HK-2 (cell line): ENCODE data around the gene TMEM190.

ENCODE experiments used
- DNase-seq: peaks from one replicate; pipeline ENCODE4 v3.0.0-alpha.2; 2018; ENCODE audit not compliant: unreplicated experiment

TMEM190 gene

GRCh38 chr19:55352040-55352439 lies 24.6 kb upstream of the TMEM190 start:
- DNase-seq, result no peak

DNA sequence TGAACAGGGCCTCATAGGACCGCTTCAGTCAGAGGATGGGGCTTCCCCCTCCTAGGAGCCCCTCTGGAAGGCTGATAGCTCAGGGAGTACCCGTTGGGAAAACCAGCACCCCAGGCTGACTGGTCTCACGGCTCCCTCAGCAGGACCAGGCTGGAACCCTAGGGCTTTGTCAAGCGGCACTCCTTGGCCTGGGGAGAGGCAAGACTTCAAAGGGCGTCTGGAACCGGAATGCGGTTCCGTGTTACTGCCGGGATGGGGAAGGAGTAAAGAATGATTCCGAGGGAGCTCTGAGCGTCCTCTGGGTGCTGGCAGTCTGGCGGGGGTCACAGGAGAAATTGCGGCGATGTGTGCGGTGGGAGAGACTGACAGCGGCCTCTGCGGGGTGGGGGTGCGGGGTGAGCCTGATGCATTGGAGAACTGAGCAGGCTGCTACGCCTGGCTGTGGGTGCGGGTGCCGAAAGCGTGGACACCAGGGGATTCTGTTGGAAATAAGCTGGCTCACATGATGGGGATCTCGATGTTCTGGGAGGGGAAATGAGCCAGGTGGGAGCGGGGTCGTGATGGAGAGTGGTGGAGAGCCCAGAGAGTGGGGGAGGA lies 24.0 kb upstream of the TMEM190 start:
- DNase-seq, result no peak

GRCh38 chr19:55353356-55353802 lies 23.2 kb upstream of the TMEM190 start:
- DNase-seq, result no peak

DNA sequence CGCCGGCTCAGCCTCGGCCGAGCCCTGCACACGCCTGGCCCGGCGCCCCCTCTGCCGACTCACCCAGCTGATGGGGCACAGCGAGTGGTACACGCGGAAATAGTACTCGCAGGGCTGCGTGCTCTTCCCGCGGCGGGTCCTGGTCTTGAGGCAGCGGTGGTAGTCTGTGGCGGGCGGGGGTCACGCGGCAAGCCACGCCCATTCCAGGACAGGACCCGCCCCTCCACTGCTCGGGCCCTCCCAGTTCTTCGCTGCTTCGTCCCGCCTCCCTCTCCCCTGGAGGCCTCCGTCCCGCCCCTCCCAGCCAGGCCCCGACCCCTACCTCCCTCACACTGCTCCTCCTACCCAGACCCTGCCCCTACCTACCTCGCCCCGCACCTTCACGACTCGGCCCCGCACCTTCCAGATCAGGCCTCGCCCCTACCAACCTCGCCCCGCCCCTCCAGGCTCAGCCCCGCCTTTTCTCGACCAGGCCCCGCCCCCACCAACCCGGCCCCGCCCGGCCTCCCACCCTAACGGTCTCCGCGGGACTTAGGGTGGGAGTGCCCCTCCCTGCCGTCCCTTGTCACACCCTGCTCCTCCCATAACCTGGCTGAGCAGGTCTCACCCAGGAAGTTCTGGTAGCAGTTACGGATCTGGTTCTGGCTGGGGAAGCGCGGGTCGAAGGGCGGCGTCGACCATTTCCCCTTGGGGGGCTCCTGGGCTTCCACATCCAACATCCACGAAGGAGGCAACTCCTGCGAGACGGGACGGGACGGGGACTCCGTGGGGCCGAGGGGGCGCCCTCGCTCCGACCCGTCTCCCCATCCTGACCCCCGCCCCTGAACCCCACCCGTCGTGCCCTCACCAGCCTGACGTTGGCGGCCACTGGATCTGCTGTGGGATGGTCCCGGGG lies 22.6 kb upstream of the TMEM190 start:
- DNase-seq, result peak; percentile 67

DNA sequence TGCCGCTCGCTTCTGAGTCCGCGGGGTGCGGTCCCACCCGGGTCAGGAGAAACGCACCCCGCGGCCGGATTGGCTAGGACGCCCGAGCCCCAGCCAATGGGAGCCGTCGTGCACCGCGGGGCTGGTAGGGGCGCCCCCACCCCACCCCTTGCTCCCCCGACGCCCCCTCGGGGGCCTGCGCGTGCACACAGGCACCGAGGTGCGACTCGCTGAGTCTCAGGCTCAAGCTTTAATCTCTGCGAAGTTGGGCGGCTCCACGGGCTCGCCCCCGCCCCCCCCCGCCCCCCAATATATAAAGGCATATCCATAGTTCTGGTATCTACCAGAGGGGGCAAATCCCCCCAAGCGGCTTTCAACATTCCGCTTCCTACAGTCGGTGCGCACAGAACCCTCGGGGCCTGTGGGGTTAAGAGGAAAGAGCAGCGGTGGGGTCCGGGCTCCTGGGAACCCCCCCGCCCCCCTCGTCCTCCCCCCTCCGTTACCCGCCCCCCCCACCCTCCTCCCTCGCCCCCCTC lies 21.9 kb upstream of the TMEM190 start, which contains the start of gene COX6B2:
Gene COX6B2 (minus strand): TSS at position 22 of the 515 bp plus-strand sequence. CDS start 198 bp downstream, outside the sequence.
- DNase-seq, result no peak

- DNase-seq, result no peak
These were observed 21.3 kb upstream of the TMEM190 start for GRCh38 chr19:55355213-55355821.

GRCh38 chr19:55358493-55358892 lies 18.1 kb upstream of the TMEM190 start:
- DNase-seq, result no peak

DNA sequence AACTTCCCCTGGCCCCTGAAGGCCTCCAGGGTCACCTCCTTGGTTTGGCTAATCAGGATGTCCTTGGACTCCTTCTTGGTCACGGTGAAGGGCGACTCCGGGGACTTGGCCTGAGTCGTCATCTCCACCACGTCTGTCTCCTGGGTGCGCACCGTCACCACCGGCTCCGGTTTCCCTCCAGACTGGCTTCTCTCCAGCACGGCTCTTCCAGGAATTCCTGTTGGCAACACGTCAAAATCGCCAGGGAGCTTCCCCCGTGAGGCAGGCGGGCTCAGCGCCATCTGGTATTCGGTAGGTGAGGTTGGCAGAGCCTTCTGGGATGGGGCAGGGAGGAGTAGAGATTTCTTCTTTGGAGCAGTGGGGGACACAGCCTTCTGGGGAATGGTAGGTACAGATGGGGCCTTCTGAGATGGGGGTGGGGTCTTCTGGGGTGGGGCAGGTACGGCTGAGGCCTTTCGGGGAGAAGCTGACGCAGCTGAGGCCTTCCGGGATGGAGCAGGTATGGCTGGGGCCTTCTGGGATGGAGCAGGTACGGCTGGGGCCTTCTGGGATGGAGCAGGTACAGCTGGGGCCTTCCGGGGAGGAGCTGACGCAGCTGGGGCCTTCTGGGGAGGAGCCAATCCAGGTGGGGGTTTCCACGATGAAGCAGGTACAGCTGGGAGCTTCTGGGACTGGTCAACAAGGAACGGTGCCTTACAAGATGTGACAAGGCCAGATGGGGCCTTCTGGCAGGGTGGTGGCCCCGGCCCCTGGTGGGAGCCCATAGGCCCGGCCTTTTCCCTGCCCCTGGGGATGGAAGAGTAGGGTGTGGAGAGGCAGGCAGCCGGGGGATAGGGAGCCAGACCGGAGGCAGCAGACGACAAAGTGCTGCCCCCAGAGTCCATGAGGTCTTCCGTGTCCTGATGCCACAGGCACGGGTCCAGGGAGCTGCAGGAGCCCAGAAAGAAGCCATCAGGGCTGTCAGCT lies 17.4 kb upstream of the TMEM190 start:
- no peak for DNase-seq

GRCh38 chr19:55360902-55361301 lies 15.7 kb upstream of the TMEM190 start:
- no peak for DNase-seq

DNA sequence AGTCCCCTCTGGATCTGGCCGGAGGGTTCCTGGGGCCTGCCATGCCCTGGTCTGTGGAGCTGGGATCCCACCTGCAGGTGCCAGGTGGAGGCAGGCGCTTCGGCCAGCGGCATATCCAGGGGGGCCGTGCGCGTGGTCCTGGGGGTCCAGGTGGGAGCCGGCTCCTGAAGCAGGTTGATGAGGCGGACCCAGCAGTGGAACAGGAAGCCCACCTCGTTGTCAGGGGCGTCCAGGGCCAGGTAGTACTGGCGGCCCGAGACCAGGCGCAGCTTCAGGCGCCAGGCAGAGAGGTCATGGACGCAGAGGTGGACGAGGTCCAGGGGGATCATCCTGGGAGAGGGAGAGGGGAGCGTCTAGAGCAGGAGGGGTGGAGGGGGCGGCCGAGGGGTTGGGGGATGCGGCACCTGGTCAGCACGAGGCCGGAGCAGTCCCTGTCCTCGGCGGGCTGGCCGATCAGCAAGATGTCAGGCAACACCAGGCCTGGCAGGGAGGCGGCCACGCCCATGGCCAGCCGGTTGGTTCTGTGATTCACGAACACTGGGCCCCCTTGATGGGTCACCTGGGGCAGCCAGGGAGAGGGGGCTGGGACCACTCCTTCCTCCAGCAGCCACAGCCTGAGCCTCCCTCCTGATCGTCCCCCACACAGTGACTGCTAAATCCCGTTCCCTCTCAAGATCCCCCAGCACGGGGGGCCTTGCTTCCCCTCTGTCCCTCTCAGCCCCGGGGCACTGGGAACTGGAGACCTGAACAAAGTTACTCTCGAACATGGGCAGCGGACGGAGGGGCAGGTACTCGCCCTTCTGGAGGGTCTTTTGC lies 14.2 kb upstream of the TMEM190 start:
- no peak for DNase-seq

DNA sequence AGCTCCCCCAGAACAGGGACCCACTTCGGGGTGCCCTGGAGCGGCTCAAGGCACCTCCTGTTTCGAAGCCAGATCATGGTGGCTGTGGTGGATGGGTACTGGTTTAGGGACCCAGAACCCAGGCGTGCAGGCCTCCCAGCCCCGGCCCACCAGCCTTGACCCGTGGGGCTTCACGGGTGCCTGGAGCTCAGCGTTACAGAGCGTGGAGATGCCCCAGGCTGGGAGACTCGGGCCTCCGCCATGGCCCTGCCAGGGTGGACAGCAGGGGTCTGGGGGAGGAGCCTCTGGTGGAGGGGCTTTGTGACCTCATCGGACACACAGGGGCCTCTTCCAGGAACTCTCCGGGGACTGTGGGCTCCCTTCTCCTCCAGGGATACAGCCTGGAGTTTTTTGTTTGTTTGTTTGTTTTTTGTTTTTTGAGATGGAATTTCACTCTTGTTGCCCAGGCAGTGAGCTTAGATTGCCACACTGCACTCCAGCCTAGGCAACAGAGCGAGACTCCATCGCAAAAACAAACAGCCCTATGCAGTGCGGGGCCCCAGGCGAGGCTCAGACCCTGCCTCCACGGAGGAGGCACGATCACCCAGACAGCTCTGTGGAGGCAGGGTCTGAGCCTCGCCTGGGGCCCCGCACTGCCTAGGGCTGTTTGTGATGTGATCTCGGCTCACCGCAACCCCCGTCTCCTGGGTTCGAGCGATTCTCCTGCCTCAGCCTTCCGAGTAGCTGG lies 13.5 kb upstream of the TMEM190 start, which contains the start of gene GARIN5B:
Gene GARIN5B (minus strand): TSS at position 271 of the 727 bp plus-strand sequence. CDS start 194 bp downstream, at position 77.
- DNase-seq, result no peak

GRCh38 chr19:55365245-55365644 lies 11.4 kb upstream of the TMEM190 start:
- no peak for DNase-seq

GRCh38 chr19:55365964-55366363 lies 10.7 kb upstream of the TMEM190 start:
- no peak for DNase-seq

DNA sequence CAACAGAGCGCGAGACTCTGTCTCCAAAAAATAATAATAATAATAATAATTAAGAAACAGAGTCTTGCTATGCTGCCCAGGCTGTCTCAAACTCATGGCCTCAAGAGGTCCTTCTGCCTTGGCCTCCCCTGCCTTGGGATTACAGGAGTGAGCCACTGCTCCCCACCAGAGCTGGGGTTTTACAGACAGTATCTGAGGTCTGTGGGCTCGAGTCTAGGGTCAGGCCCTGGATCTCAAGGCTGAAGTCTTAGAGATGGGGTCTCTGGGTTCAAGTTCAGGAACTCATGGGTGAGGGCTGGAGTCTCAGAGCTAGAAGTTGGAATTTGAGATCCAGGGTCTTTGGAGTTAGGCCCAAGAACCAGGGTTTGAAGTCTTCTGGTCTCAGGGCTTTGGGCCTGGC lies 9.8 kb upstream of the TMEM190 start:
- no peak for DNase-seq

DNA sequence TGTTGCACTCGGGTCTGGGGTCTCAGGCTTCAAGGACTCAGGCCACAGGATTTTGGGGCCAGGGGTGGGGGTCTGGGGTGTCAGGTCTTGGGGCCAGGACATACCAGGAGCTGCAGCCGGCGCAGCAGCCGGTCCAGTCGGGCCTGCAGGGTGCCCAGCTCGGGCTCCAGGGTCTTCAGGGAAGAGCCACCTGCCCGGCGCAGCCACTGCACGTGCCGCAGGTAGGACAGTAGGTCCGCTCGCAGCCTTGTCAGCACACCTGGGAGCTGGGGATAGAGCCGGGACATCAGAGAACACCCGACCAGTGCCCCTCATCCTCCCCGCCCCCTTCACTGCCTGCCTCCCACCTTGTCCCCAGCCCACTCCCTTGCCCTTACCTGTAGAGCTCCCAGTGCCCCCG lies 8.5 kb upstream of the TMEM190 start:
- DNase-seq, result no peak

GRCh38 chr19:55368701-55369563 lies 7.7 kb upstream of the TMEM190 start:
- DNase-seq, result peak; percentile 59

DNA sequence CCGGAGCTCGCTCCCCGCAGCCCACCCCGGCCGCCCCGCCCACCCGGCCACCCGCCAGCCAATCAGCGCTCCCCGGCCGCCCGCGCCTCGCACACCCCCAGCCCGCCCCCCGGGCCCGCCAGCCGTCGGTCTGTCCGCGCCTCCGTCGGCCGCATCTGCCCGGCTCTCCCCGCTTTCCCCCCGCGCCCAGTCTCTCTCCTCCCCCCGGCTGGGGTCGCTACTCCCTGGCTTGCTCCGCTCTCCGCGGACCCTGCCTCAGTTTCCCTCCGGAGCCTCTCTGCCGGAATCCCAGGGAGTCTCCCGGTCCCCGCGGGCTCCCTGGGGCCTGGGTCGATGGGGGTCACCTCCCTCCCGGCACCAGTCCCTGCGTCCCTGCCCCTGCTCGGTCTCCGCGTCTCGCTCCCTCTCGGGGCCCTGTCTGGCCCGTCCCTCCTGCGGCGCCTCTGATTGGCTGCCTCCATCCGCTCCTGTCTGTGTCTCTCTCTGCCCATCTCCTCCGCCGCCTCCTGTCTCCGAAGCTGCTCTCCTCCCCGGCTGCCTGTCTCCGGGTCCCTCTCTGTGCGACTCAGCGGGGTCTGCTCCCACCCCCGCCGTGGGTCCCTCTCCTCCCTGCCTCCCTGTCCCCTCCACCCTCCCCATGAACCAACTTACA lies 6.8 kb upstream of the TMEM190 start:
- DNase-seq, result peak; percentile 83
